NCI-H1048 (cell line): ENCODE data around the gene ZNF407.
"Not testable (repeated sequence)": the region's sequence is repeated elsewhere in the genome, so short reads cannot be mapped to it uniquely, and the experiment has no call there.

ENCODE experiments used
- DNase-seq: peaks from one replicate; lab custom pipeline; 2025; lab: John Stamatoyannopoulos, UW

The ZNF407 gene

GRCh38 chr18:74967979-74968378, 370.3 kb downstream of the ZNF407 start:
- DNase-seq, result no peak

- DNase-seq, result not testable (repeated sequence)
Measured at GRCh38 chr18:74971358-74971757, 373.7 kb downstream of the ZNF407 start.

GRCh38 chr18:74971776-74972175, 374.1 kb downstream of the ZNF407 start:
- DNase-seq, result not testable (repeated sequence)

- no peak for DNase-seq
Measured at GRCh38 chr18:74972354-74972753, 374.7 kb downstream of the ZNF407 start.

GRCh38 chr18:74975001-74975400, 377.3 kb downstream of the ZNF407 start:
- no peak for DNase-seq

GRCh38 chr18:74976331-74976909, 378.8 kb downstream of the ZNF407 start:
- no peak for DNase-seq

GRCh38 chr18:74977041-74977440, 379.4 kb downstream of the ZNF407 start:
- DNase-seq, result no peak

- DNase-seq, result no peak
Measured at GRCh38 chr18:74980669-74981068, 383.0 kb downstream of the ZNF407 start.

- DNase-seq, result no peak
Measured at GRCh38 chr18:74981476-74981875, 383.8 kb downstream of the ZNF407 start.

GRCh38 chr18:74982946-74983635, 385.4 kb downstream of the ZNF407 start:
- no peak for DNase-seq

- no peak for DNase-seq
Measured at GRCh38 chr18:74989134-74989533, 391.5 kb downstream of the ZNF407 start.

- no peak for DNase-seq
Measured at GRCh38 chr18:74990563-74991081, 393.0 kb downstream of the ZNF407 start.

- DNase-seq, result no peak
Measured at GRCh38 chr18:74994502-74995418, 397.1 kb downstream of the ZNF407 start.

GRCh38 chr18:74995419-74995736, 397.7 kb downstream of the ZNF407 start:
- no peak for DNase-seq

- DNase-seq, result no peak
Measured at GRCh38 chr18:74996055-74996454, 398.4 kb downstream of the ZNF407 start.

GRCh38 chr18:74996996-74997395, 399.3 kb downstream of the ZNF407 start:
- DNase-seq, result no peak

GRCh38 chr18:75000920-75001319, 403.2 kb downstream of the ZNF407 start:
- DNase-seq, result no peak

GRCh38 chr18:75003039-75003438, 405.4 kb downstream of the ZNF407 start:
- no peak for DNase-seq

- no peak for DNase-seq
Measured at GRCh38 chr18:75003764-75004690, 406.4 kb downstream of the ZNF407 start.

GRCh38 chr18:75005626-75006025, 408.0 kb downstream of the ZNF407 start:
- DNase-seq, result no peak

GRCh38 chr18:75008186-75008585, 410.5 kb downstream of the ZNF407 start:
- DNase-seq, result no peak

GRCh38 chr18:75009296-75009695, 411.6 kb downstream of the ZNF407 start:
- no peak for DNase-seq
